ENCODE measurements around the gene ADAMTS13.
"Not testable (repeated sequence)": the region's sequence is repeated elsewhere in the genome, so short reads cannot be mapped to it uniquely, and the experiment has no call there.

The ADAMTS13 gene

DNA sequence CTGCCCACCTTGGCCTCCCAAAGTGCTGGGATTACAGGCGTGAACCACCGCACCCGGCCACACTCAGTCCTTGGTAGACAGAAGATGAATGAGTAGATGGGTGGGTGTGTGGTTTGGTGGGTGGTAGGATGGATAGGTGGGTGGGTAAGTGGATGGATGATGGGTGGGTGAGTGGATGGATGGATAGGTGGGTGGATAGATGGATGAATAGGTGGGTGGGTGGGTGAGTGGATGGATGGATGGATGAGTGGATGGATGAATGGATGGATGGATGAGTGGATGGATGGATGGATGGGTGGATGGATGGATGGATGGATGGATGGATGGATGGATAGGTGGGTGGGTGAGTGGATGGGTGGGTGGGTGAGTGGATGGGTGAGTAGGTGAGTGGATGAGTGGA is 29.9 kb upstream of the ADAMTS13 start:
- not testable (repeated sequence) for DNase-seq (ENCODE audit: low read depth in 2 of 2)

DNA sequence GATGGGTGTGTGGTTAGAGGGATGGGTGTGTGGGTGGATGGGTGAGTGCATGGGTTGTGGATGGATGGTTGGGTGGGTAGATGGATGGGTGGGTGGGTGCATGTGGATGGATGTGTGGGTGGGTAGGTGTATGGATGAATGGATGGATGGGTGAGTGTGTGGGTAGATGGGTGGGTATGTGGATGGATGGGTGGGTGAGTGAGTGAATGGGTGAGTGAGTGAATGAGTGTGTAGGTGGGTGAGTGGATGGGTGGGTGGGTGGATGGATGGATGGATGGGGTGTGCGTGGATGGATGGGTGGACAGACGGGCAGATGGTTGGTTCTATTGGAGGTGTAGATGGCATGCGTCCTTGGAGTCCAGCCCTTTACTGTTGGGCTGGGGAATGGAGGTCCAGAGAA is 28.8 kb upstream of the ADAMTS13 start:
- no peak for DNase-seq (ENCODE audit: low read depth in 2 of 2)

DNA sequence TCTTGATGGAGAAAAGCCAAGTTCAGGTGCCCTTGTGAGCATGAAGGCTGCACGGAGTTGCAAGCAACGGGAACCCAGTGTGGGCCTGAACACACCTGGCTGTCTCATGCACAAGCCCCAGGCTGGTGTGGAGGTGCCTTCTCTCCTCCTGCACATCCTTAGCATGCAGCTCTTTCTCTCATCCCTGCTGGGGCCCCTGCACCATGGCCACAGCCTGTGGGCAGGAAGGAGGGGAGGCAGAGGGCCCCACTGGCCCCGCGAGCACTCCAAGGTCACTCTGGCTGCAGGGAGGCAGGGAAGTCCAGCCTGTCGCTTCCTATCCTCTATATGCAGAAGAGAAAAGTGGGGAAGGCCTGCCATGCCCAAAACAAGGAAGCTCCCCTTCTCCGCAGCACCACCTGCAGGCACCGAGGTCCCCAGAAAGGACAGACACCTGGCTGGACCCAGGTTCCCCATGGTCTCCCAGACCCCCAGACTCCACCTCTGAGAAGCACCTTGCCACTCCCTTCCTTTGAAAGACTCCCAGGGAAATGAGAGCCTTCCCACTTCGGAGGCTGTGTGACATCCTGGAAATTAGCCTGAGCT is 27.4 kb upstream of the ADAMTS13 start:
- no peak for DNase-seq (ENCODE audit: low read depth in 2 of 2)

DNA sequence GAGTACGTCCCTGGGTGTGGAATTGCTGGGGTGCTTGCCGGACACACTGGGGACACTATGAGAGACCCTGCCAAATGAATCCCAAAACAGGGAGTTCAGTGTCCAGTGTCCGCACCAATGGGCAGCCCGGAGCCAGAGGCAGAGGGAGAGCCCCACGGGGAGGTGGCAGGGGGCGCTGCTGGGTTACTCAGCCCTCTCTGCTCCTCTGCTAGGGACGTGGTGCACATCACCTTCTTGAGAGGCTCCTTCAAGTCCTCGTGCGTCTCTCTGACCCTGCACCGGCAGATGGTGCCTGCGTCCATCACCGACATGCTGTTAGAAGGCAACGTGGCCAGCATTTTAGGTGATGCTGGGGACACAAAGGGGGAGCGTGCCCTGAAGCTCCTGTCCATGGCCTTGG is 25.2 kb upstream of the ADAMTS13 start:
- no peak for DNase-seq (ENCODE audit: low read depth in 2 of 2)

DNA sequence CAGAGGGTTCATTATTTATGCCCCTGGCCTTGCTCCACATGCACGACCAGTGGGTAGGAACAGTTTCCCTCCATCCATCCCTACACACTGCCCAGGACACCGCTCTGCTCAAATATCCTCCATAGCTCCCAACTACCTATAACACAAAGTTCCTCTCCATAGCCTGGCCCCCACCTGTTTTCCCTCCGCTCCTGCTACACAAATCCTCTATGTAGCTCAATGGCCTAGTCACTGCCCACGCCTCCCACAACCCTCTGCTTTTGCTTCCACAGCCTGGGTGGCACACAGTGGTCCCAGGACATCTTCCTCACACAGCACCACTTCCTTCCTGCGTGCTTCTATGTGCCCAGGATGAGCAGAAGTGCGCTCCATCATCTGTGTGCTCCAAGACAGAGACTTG is 24.8 kb upstream of the ADAMTS13 start:
- no peak for DNase-seq (ENCODE audit: low read depth in 2 of 2)

DNA sequence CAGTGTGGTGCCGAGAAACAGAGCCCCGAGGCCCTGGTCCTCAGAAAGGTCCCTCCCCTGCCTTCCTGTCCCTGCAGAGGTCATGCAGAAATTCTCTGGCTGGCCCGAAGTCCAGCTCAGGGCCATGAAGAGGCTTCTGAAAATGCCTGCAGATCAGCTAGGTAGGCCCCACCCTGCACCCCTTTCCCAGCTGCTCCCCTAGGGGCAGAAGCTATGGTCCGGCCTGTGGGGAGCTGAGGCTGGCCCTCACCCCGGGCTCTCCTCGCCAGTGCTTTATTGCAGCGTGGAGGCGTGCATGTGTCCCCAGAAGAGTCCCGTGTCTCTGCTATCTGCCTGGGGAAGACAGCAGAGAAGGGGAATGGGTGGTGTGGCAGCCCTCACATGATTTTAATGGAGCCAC is 24.3 kb upstream of the ADAMTS13 start:
- no peak for DNase-seq (ENCODE audit: low read depth in 2 of 2)

DNA sequence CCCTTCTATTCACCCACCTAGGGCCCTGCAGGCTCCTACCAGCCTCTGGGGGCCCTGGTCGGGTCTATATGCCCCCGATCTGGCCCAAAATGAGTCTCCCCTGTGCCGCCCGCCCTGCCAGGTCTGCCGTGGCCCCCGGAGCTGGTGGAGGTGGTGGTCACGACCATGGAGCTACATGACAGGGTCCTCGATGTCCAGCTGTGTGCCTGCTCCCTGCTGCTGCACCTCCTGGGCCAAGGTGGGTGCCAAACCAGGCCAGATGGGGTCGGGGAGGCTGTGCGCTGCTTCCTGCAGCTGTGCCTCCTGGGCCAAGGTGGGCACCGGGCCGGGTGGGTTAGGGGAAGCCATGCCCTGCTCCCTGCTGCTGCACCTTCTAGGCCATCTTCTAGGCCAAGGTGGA is 21.9 kb upstream of the ADAMTS13 start:
- no peak for DNase-seq (ENCODE audit: low read depth in 2 of 2)

DNA sequence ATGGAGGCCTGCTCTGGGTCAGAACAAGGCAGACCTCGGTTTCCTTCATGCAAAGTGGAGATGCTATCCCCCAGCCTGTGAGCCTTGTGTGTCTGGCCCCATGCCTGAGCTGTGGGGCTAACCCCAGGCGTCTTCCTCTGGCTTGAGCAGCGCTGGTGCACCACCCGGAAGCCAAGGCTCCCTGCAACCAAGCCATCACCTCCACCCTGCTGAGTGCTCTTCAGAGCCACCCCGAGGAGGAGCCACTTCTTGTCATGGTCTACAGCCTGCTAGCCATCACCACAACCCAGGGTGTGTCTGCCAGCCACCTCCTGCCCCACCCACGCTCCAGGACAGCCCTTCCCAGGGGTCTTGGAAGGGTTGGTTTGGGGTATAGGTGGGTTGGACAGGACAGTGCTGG is 20.6 kb upstream of the ADAMTS13 start:
- DNase-seq (ENCODE audit: low read depth in 2 of 2) = no peak

DNA sequence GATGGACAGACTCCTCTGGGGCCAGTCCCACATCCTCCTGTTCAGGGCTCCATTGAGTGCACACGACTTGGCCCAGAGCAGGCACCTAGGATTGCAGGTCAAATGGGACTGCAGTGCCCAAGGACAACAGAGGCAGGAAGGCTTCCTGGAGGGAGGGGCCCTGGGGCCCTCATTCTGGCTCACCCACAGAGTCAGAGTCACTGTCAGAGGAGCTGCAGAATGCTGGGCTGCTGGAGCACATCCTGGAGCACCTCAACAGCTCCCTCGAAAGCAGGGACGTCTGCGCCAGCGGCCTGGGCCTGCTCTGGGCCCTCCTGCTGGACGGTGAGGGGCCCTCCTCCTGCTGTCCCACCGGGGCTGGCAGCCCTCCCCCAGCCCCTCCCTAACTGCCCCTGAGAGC is 19.5 kb upstream of the ADAMTS13 start:
- DNase-seq (ENCODE audit: low read depth in 2 of 2) = no peak

DNA sequence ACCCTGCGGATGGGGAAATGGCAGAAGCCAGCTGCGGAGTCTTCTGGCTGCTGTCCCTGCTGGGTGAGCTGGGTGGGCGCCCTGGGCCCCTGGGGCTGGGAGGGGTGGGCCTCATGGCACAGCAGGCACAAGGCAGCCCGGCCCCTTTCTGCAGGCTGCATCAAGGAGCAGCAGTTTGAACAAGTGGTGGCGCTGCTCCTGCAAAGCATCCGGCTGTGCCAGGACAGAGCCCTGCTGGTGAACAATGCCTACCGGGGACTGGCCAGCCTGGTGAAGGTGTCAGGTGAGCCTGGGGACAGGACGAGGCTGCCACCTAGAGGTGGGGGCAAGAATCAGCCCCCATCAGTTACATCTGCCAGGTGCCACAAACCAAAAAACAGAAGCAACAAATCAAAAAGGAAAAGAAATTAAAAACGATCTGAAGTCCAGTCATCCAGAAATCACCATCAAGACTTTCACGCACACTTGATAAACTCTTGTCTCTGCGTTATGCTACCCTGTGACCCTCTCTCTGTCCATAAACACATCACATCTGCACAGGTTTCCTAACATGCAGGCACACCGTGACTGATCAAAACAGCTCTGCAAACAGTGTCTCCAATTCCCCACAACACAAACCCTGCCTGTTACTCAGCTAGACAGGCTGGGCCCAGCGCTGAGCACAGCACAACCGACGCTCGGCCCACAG is 18.3 kb upstream of the ADAMTS13 start:
- DNase-seq (ENCODE audit: low read depth in 2 of 2) = peak; percentile 37 to 51

DNA sequence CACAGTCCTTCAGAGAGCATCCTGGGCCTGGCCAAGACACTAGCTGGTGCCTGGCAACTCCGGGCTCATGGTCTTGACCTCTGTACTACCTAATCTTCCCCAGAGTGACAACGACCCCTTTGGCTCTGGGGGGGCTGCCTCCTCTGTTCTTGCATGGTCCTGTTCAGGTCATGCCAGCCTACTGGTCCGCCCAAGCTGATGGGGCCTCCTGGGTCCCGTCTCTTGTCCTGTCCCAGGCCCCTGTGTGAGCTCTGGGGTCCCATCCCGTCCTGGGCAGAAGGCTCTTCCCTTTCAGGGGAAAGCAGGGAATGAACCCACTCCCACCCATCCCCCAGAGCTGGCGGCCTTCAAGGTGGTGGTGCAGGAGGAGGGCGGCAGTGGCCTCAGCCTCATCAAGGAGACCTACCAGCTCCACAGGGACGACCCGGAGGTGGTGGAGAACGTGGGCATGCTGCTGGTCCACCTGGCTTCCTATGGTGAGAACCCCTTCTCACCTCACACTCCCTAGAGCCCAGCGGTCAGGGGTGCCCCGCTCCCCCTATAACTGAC is 17.6 kb upstream of the ADAMTS13 start:
- no peak for DNase-seq (ENCODE audit: low read depth in 2 of 2)

DNA sequence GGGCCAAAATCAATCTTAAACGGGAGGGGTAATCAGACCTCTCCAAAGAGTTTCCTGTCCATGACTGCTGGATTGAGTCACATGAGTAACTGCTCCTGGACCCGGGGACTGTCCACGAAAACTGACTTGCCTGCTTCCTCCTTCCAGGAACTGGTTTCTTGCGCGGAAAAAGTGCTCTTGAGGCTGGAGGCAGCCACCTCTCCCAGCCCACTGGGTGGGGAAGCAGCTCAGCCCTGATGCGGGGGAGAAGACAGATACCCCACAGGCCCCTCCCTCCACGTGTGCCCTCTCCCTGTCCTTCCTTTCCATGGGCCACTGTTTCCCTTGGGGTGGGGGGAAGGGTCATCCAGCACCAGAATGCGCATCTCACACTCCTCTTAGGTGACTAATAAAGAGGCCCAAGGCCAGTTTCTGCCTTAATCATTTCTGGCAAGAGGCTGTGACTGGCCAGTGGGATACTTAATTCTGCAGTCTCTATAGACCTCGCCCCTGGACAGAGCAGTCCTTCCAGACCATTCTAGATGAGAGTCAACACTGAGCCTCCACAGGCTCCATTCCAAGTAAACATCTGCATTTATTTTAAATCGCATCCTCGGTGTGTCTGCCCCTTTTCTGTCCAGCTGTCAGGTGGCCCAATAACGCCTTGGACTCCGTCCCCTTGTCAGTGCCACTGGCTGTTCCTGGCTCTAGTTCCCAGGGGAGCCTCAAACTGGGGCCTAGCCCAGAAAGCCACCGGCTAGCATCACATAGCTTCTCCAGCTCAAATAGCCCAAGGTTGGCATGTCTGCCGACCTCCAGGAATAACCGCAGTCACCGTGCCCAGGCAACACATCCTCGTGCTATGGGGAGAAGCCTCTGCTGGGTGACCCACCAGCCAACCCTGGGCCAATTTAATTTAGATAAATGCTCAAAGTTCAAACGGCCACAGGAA is 16.4 kb upstream of the ADAMTS13 start:
- DNase-seq (ENCODE audit: low read depth in 2 of 2) = no peak

DNA sequence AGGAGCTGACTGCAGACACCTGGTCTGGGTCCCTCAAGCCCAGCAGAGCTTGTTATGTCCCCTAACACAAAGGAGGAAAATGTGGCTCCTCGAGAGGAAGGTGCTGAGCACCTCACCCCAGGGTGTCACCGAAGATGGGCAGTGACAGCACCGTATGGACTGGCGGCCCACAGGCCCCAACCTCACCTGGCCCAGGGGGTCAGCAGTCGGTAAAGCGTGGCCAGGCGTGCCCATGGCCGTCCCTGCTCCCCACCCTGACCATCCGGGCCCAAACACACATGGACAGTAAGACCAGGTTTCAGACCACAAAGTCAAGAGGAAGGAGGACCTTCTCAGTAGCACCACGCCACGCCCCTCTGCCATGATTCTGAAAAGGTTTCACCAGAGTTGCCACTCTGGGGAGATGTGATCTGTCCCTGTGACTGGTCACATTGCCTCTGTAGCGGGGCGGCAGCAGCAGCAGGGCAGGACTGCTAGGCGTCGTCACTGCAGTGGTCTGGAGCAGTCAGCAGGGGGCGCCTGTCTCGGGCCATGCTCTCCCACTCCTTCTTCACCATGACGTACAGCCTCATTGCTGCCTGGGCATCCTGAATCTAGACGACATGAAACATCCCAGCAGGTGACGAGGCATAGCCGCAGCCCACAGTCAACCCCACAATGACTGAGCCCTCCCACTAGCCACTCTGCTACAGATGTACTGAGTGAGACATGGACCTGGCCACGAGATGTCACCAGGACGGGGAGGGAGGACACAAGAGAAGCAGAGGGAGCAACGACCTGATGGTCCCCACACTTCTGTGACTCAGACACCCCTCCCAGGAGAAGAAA is 15.5 kb upstream of the ADAMTS13 start:
- DNase-seq (ENCODE audit: low read depth in 2 of 2) = peak; percentile 80 to 82

DNA sequence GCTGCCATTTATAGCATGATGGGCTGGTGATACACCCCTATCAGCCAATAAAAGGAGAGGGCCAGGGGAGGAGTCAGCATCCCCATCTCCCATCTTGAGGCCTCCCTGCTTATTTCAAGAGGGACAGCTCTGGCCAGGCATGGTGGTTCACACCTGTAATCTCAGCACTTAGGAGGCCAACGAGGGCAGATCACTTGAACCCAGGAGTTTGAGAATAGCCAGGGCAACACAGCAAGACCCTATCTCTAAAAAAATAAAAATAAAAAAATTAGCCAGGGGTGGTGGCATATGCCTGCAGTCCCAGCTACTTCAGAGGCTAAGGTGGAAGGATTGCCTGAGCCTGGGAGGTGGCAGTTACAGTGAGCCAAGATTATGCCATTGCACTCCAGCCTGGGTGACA is 14.1 kb upstream of the ADAMTS13 start:
- DNase-seq (ENCODE audit: low read depth in 2 of 2) = no peak

DNA sequence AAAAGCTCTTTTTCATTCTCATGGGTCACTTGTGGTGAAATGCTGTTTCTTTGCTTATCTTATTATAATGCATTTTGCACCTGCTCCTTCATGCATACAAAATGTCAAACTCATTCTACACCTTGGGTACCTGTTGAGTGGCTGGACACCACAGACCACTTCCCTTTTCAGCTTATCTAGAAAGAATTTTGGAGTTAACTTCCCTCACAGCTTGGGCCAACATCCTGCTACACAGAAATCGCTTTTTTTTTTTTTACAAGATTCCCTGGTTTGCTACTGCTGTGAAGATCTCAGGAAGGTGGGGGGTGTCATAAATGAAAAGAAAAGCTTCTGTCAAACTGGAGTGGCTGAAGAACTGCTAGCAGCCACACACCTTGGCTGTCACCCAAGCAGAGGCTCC is 7.0 kb upstream of the ADAMTS13 start:
- no peak for DNase-seq (ENCODE audit: low read depth in 2 of 2)

DNA sequence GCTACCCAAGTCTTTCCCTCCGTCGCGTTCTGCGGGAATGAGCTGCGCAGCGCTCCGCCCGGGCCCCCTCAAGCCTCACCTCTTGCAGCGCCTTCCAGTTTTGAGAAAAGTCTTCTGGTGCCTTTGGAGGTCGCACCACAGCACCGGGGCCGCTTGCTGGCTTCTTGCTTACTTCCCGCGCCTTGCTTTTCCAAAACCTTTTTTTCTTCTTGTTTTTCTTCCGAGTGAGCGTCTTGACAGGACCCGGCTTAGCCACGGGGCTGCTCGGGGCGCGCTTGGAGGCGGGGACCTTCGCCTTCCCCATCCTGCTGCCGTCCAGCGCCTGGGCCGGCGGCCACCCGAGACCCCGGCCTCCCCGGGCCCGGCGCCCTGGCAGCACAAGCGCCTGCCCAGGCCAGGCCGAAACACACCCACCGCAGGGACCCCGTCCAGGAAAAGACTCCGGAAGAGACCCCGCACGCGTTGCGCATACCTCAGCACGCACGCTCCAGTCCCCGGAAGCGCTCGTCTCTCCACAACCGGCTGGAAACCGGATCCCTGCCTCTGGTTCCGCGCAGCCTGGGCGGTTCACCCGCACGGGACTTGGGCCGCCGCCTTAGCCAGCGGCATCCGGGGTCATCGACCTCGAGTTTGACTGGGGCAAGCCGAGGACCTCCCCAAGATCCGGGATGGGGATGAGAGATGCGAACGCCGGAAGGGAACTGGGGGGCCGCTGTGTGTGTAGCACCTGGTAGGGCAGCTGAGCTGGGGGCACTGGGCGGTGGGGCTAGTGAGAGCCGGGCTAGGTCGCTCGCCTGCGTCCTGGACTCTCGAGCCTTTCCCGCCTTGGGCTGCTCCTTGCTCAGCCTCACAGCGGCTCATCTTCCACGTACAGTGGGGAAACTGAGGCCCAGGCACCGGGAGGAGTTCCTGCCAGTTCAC is 4.4 kb upstream of the ADAMTS13 start, which contains the start of gene REXO4:
TSS of gene REXO4 (minus strand) at position 470 of the 921 bp plus-strand sequence. CDS start at position 304, 166 bp downstream.
- DNase-seq (ENCODE audit: low read depth in 2 of 2) = peak; percentile 78 to 85

DNA sequence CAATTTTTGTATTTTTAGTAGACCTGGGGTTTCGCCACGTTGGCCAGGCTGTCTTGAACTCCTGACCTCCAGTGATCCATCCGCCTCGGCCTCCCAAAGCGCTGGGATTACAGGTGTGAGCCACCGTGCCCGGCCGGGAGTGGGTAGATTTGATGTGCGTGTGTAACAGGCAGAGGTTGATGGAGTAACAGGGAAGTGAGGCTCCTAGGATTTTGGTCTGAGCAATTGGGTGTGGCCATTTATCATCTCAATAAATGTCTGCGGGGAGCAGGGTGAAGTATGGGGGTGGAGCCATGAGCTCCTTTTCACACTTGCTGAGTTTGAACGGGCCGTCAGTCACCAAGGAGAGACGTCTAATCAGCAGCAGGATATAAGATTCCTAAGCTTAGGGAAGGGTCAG is 3.2 kb upstream of the ADAMTS13 start:
- DNase-seq (ENCODE audit: low read depth in 2 of 2) = no peak

DNA sequence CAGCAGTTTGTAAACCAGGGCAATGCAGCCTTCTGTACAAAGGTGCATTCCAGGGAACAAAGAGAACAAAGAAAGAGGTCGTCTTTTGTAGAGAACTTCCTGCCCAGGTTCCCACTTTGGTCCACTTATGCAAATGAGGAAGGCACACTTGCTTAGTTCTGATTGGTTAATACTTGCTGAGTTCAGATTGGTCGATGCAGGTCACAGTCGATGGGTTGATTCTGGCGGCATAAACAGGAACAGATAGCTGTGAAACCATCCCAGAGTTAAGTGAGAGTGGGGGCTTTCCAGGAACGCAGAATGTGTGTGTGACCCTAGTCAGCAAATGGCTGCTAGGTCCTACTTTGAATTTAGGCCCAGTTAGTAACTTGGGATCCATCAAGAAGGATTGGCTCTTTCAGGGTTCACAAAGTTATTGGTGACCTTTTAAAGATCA is 1.8 kb upstream of the ADAMTS13 start:
- no peak for DNase-seq (ENCODE audit: low read depth in 2 of 2)

DNA sequence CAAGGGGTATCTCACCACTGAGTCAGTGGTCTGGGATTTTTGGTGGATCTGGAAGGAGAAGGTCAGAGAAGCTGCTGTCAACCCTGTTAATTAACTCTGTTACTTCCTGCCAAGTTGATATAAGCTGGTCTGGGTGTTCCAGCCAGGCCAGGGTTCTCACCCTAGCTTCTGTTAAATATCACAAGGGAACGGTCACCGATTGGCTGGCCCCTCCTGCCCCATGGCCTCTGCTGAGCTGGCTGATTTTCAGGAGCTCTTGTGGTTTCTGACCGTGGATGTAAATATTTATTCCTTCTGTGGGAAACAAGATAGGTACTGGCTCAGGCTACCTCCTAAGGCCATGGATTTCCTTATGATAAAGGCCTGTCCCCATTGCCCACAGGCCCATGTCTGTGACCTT is 1.0 kb downstream of the ADAMTS13 start:
- DNase-seq (ENCODE audit: low read depth in 2 of 2) = no peak

DNA sequence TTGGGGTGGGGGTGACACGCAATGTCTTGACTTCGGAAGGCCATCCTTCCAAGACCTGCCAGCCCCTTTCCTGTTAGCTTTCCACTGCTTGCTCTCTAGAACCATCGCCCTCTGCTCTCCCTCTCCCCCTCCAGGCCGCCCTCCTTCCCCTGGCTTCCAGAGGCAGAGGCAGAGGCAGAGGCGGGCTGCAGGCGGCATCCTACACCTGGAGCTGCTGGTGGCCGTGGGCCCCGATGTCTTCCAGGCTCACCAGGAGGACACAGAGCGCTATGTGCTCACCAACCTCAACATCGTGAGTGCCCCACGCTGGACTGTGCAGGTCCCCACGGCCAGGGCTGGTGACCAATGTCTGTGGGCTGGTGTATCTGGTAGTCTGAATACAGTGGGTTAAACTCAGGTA is 2.0 kb downstream of the ADAMTS13 start:
- DNase-seq (ENCODE audit: low read depth in 2 of 2) = no peak

Data from stimulated activated CD4-positive, alpha-beta T cell treated with anti-CD3 and anti-CD28 coated beads, Interleukin-15, amount 100 ng/mL, for 48 hours (primary cell).